Activated naive CD4-positive, alpha-beta T cell treated with anti-CD3 and anti-CD28 coated beads, Interleukin-2, amount 50 U/mL, for 24 hours (primary cell): ENCODE measurements around the gene TMEM184A.

Source experiments
- H3K27ac Mint-ChIP-seq: one replicate; pipeline ENCODE4 v1.8.0; 2021; ENCODE audit warnings: mild to moderate bottlenecking, mixed read lengths
- H3K27me3 Mint-ChIP-seq: one replicate; pipeline ENCODE4 v1.8.0; 2021; ENCODE audit warnings: mixed read lengths
- H3K36me3 Mint-ChIP-seq: one replicate; pipeline ENCODE4 v1.8.0; 2021; ENCODE audit warnings: mixed read lengths
- H3K4me1 Mint-ChIP-seq: one replicate; pipeline ENCODE4 v1.8.0; 2021; ENCODE audit warnings: mixed read lengths
- H3K4me3 Mint-ChIP-seq: one replicate; pipeline ENCODE4 v1.8.0; 2021; ENCODE audit warnings: mild to moderate bottlenecking, mixed read lengths
- H3K9me3 Mint-ChIP-seq: one replicate; pipeline ENCODE4 v1.8.0; 2021; ENCODE audit warnings: mixed read lengths

The TMEM184A gene

DNA sequence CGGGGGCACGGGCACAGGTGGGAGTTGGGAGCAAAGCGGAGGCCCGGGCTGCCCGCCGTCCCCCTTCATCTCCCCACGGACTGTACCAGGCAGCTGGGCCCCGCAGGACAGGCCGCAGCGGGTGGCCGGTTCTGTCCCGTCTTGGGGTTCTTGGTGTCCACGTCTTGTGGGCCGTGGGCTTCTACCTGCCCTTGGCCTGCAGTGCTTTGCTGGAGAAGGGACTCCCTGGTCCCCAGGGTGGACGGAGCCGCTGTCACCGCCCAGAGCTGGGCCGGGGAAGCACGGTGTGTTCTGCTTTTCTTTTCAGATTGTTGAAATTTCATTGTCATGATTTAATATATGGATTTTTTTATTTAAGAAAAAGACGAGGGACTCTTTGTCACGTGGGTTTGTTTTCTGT, 13.7 kb downstream of the TMEM184A start:
- no peaks in the 10 kb centered on the region for H3K27me3 Mint-ChIP-seq
- H3K36me3 Mint-ChIP-seq: no peaks in the 10 kb centered on the region
- no peak overlapping the region for H3K27ac Mint-ChIP-seq
- no peak overlapping the region for H3K4me3 Mint-ChIP-seq
- H3K9me3 Mint-ChIP-seq: no peaks in the 10 kb centered on the region
- H3K4me1 Mint-ChIP-seq: no peaks in the 10 kb centered on the region

DNA sequence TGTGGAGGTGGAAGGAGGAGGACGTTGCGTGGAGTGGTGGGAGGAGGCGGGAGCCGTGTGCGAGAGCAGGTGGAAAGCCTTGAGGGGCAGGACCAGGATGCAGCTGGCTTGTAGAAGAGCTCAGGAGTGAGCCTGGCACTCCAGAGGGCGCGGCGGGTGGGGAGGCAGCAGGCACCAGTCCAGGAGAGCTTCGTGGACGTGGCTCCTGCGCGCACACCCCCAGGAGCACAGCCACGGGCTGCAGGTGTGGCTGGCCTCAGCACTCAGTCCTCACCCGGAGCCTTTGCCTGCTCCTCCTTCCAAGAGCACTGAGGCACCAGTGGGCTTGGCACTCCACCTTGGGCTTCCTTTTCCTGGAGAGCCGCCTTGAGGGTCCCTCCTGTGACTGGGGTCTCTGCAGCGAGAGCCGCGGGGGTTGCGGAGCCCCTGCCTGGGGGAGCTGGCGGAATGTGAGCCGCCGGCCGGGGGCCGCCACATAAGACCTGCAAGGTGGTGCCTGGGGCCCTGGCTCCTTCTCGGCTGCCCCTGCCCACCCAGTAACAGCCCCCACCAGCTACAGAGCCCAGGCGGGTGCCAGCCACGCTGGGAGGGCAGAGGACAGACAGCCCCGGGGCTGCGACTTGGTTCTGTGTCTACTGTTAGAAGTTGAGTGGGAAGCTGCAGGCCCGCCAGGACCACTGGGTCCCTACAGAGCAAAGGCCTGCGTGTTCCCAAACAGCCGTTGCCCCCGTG, 14.4 kb downstream of the TMEM184A start:
- no peaks in the 10 kb centered on the region for H3K9me3 Mint-ChIP-seq
- H3K27me3 Mint-ChIP-seq: no peaks in the 10 kb centered on the region
- H3K4me3 Mint-ChIP-seq: no peak overlapping the region
- H3K4me1 Mint-ChIP-seq: no peaks in the 10 kb centered on the region
- no peak overlapping the region for H3K27ac Mint-ChIP-seq
- no peaks in the 10 kb centered on the region for H3K36me3 Mint-ChIP-seq

- peaks cover 3% of the 10 kb centered on the region for H3K4me1 Mint-ChIP-seq
- H3K36me3 Mint-ChIP-seq: peaks cover 2% of the 10 kb centered on the region
- H3K27ac Mint-ChIP-seq: no peak overlapping the region
- H3K4me3 Mint-ChIP-seq: no peak overlapping the region
- H3K9me3 Mint-ChIP-seq: no peaks in the 10 kb centered on the region
- no peaks in the 10 kb centered on the region for H3K27me3 Mint-ChIP-seq
Measured at GRCh38 chr7:1540776-1541271, 15.2 kb downstream of the TMEM184A start.

DNA sequence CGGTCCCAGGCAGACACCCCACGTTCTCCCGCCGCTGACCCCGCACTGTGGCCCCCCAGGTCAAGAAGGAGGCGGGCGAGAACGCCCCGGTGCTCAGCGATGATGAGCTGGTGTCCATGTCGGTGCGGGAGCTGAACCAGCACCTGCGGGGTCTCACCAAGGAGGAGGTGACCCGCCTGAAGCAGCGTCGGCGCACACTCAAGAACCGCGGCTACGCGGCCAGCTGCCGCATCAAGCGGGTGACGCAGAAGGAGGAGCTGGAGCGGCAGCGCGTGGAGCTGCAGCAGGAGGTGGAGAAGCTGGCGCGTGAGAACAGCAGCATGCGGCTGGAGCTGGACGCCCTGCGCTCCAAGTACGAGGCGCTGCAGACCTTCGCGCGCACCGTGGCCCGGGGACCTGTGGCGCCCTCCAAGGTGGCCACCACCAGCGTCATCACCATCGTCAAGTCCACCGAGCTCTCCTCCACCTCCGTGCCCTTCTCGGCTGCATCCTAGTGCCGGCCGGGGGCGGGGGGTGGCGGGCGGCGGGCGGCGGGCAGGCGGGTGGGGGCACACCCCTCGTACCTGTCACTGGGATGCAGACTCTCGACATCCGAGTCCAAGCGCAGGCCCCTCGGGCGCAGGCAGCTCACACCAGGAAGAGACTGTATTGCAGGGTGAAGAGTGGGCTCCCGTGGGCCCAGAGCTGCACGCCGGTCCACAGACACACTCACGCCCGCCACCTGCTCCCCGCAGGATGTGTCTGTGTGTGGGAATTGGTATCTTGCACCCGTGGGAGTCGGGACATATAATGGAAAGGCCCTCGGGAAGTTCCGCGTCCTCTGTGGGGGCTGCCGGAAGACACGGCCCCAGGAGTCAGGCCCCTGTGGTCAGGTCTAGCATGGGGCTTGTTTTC, 15.9 kb downstream of the TMEM184A start:
- Mint-ChIP-seq H3K27ac (no peak overlapping the region), H3K9me3 (no peaks in the 10 kb centered on the region), H3K4me1 (peaks cover 3% of the 10 kb centered on the region), H3K36me3 (peaks cover 2% of the 10 kb centered on the region), H3K27me3 (no peaks in the 10 kb centered on the region), H3K4me3 (no peak overlapping the region)

DNA sequence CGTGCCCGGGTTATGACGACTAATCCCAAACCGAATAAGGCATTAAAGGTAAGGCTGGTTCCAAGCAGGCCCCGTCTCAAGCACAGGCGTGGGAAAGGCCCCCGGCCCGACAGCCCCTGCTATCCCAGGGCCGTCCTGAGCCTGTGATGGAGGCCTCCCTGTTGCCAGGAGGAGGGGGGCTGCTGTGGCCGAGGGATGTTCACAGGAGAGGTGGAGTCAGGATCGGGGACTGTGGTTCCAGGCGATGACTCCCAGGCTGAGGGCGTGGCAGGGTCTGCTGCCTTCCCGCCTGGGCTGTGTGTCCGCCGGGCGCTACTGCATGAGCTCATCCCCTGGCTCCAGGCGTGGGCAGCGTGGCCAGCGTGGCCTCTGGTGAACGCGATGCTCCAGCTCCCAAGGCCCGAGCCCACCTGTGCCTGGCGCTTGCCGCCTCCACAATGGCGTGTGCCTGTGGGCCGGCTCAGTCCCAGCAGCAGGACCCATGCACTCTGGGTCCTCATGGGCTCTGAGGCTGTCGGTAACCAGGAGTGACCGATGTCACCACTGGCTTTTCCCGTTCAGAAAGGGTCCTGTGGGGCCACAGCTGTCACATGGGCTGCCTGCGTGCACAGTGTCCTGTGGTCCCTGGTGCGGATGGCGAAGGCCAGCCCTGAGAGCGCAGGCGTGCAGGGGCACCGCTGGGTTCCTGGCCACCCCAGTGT, 16.7 kb downstream of the TMEM184A start:
- Mint-ChIP-seq H3K27me3 (no peaks in the 10 kb centered on the region), H3K4me3 (no peak overlapping the region), H3K27ac (no peak overlapping the region), H3K9me3 (no peaks in the 10 kb centered on the region), H3K4me1 (peaks cover 3% of the 10 kb centered on the region), H3K36me3 (peaks cover 2% of the 10 kb centered on the region)

DNA sequence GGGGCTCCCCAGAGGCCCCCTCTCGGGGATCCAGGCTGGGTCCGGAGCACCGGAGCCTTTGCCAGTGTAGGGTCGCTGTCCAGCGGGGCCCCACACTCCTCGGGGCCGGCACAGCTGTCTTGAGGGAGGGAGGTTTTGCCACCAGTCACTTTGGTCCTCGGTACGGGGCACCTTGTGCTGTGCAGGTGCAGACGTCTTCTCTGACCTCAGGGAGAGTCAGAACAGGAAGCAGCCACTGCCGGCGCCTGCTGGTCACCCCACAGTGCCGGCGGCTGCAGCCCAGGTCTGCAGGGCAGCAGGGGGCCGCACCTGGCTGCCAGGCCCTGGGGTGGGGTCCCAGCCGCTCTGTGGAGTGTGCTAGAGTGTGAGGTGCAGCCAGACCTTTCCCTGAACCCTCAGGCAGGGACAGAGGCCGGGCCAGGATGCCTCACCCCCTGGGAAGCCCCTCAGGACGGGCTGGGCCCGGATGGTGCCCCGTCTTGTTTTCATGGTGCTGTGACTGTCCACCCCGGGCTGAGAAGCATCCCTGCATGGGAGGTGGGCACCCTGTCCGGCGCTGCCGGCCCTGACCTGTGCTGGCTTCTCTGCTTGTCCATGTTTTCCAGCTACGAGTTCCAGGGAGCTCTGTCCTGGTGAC, 17.3 kb downstream of the TMEM184A start:
- Mint-ChIP-seq H3K36me3 (peaks cover 2% of the 10 kb centered on the region), H3K9me3 (no peaks in the 10 kb centered on the region), H3K27me3 (no peaks in the 10 kb centered on the region), H3K4me3 (no peak overlapping the region), H3K27ac (no peak overlapping the region), H3K4me1 (peaks cover 6% of the 10 kb centered on the region)

DNA sequence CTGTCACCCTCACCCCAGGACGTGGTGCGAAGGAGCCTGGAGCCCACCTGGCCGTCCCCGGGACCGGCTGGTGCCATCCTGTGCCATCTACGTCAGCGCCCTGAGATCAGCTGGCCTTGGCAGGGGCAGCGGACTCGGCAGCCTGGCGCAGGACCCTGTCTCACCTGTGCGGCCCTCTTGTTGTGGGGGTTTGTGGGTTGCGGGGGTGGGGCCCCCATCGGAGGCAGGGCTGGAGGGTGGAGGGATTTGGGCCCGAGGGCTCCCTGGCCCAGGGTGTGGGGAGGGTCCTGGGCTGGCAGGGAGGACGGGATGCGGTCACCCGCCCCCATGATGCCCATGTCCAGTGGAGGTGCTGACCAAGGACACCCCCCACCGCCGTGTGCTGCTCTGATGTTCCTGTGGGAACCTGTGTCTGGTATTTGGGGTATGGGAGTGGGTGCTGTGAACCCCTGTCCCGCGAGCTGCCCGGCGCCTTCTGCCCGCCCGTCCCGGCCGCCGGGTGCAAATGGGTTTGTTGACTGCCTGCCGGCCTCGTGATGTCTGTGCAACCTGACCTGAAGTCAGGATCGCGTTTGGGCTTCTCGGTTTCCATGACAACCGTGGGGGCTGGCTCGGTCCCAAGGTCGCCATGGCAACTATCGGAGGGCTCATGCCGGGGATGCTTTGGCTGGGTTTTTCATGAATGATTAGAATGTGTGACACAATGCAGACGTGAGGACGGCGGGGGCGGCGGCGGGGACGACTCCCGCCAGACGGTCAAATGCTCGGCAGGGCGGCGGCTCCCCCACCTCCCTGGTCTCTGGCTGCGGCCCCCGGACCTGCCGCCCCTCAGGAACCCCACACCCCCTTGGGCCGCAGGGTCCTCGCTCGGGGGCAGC, 18.2 kb downstream of the TMEM184A start:
- Mint-ChIP-seq H3K27me3 (no peaks in the 10 kb centered on the region), H3K4me1 (peaks cover 15% of the 10 kb centered on the region), H3K27ac (no peak overlapping the region), H3K9me3 (no peaks in the 10 kb centered on the region), H3K4me3 (no peak overlapping the region), H3K36me3 (peaks cover 2% of the 10 kb centered on the region)

- no peaks in the 10 kb centered on the region for H3K27me3 Mint-ChIP-seq
- no peak overlapping the region for H3K4me3 Mint-ChIP-seq
- H3K27ac Mint-ChIP-seq: peak overlapping the region; percentile 68
- peaks cover 2% of the 10 kb centered on the region for H3K36me3 Mint-ChIP-seq
- peaks cover 21% of the 10 kb centered on the region for H3K4me1 Mint-ChIP-seq
- H3K9me3 Mint-ChIP-seq: no peaks in the 10 kb centered on the region
Measured at GRCh38 chr7:1536743-1537534, 19.1 kb downstream of the TMEM184A start.

DNA sequence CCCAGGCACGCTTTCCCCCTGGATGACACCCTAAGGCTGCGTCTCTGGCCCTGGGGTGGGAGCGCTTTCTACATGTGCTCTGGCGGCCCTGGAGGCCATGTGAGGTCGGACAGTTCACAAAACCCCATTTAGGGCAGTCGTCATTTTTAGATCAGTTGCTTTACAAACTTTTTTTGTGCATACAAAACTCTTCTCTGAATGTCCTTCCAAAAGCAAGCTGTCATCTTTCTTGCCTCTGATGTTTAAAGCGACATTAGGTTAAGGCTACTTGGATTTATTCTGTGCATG, 19.6 kb downstream of the TMEM184A start:
- H3K4me1 Mint-ChIP-seq: peaks cover 21% of the 10 kb centered on the region
- peak overlapping the region; percentile 68 for H3K27ac Mint-ChIP-seq
- H3K4me3 Mint-ChIP-seq: no peak overlapping the region
- no peaks in the 10 kb centered on the region for H3K27me3 Mint-ChIP-seq
- H3K9me3 Mint-ChIP-seq: no peaks in the 10 kb centered on the region
- peaks cover 2% of the 10 kb centered on the region for H3K36me3 Mint-ChIP-seq

DNA sequence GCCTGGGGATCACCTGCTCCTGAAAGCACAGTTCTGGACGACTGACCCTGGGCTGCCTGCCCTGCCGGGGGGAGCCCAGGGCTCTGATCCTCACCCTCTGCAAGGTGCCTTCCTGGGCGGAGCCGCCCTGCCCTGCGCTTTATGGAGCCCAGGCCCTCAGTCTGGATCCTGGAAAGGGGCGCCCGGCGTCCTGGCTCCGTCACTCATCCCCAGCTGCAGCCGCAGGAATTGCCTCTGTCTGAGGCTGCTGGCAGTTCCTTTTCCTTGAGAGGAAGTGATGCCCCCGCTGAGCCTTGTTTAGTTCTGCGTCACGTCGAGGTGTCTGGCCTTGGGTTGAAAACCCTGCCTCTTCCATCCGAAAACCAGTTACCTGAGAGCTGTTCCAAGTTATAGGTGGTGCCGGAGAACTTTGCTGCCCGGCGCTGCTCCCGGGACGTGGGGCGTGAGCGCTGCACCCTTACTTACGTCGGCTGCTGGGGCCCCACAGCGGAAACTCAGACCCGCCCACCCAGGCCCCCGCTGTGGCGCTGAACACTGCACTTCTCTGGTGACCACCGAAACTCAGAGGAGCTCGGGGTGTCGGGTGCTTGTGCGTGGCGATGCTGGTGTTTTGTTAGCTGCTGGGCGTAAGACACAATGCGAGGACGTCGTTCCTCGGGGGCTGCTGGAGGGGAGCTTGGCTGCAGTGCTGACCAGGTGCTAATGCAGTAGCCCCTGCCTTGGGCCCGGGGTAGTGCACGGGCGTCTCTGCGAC, 20.1 kb downstream of the TMEM184A start:
- H3K36me3 Mint-ChIP-seq: peaks cover 2% of the 10 kb centered on the region
- H3K9me3 Mint-ChIP-seq: no peaks in the 10 kb centered on the region
- H3K27me3 Mint-ChIP-seq: no peaks in the 10 kb centered on the region
- H3K27ac Mint-ChIP-seq: no peak overlapping the region
- H3K4me1 Mint-ChIP-seq: peaks cover 21% of the 10 kb centered on the region
- no peak overlapping the region for H3K4me3 Mint-ChIP-seq

GRCh38 chr7:1535100-1535458, 20.9 kb downstream of the TMEM184A start:
- Mint-ChIP-seq H3K27me3 (no peaks in the 10 kb centered on the region), H3K4me1 (peaks cover 22% of the 10 kb centered on the region), H3K4me3 (no peak overlapping the region), H3K36me3 (peaks cover 2% of the 10 kb centered on the region), H3K27ac (no peak overlapping the region), H3K9me3 (no peaks in the 10 kb centered on the region)

DNA sequence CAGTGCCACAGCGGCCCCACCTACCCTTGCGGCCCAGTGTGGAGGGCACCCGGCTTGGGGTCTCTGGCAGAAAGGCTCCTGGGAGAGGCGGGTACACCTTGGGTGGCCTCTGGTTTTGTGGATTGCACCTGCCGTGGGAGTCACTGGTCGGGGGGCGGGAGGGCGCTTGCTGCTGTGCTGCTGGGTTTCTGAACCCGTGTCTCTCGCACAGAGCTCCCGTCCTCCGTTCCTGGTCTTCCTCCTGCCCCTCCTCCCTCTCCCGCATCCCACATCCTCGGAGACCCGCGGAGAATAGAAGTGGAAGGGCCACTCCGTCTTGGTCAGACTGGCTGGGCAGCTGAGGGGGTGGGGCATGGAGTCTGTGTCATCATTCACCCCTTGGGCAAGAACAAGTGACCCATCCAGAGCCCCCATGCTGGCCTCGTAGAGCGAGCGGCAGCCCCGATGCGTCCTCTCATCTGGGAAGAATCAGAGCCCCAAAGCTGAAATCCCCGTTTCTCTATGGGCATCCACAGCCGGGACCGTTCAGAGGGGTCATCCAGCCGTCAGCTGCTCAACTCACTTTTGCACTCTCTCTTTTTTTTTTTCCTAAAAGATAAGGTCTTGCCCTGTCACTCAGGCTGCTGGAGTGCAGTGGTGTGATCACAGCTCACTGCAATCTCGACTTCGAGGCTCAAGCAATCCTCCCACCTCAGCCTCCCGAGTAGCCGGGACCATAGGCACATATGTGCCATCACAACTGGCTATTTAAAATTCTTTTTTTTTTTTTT, 21.5 kb downstream of the TMEM184A start:
- H3K4me3 Mint-ChIP-seq: peak overlapping the region; percentile 33
- no peaks in the 10 kb centered on the region for H3K9me3 Mint-ChIP-seq
- H3K36me3 Mint-ChIP-seq: peaks cover 2% of the 10 kb centered on the region
- H3K27ac Mint-ChIP-seq: peak overlapping the region; percentile 8
- H3K4me1 Mint-ChIP-seq: peaks cover 24% of the 10 kb centered on the region
- no peaks in the 10 kb centered on the region for H3K27me3 Mint-ChIP-seq
